Mesothelial cell of epicardium (in vitro differentiated cells): ENCODE data around the gene RILP. TPM values are rescaled to one million over a fixed set of nuclear protein-coding genes. Genes with fewer than 3 reads are reported as not detected.

Source experiments
- DNase-seq, 2 experiments: peaks; one replicate each; pipeline ENCODE4 v3.0.0; 2021; ENCODE audit warnings: low spot score in 2 of 2; ENCODE audit not compliant: unreplicated experiment in 2 of 2
- H3K27ac Mint-ChIP-seq: 2 replicates; pipeline ENCODE4 v1.8.0; 2021; ENCODE audit warnings: mixed read lengths
- H3K27me3 Mint-ChIP-seq: 2 replicates; pipeline ENCODE4 v1.8.0; 2021; ENCODE audit warnings: low read depth, mixed read lengths
- H3K36me3 Mint-ChIP-seq: 2 replicates; pipeline ENCODE4 v1.8.0; 2021; ENCODE audit warnings: mixed read lengths
- H3K4me1 Mint-ChIP-seq: 2 replicates; pipeline ENCODE4 v1.8.0; 2021; ENCODE audit warnings: mixed read lengths
- H3K4me3 Mint-ChIP-seq: 2 replicates; pipeline ENCODE4 v1.8.0; 2021; ENCODE audit warnings: mild to moderate bottlenecking, moderate library complexity, mixed read lengths
- H3K9me3 Mint-ChIP-seq: 2 replicates; pipeline ENCODE4 v1.8.0; 2021; ENCODE audit warnings: mixed read lengths
- total RNA-seq: library from RNA; stranded (reverse); gene quantifications from 3 replicates; pipeline ENCODE4 v1.2.1, GENCODE V29; 2021
- TF ChIP-seq, protein P1 (sequence below): fragments of 200-600 bp; sonication (generic); IDR thresholded peaks from one replicate; pipeline ENCODE4 v1.5.0; 2021; ENCODE audit warnings: antibody characterized with exemption; ENCODE audit not compliant: unreplicated experiment

The RILP gene
- total RNA-seq, 1 donor from 2014 or later: 3.8 TPM

DNA sequence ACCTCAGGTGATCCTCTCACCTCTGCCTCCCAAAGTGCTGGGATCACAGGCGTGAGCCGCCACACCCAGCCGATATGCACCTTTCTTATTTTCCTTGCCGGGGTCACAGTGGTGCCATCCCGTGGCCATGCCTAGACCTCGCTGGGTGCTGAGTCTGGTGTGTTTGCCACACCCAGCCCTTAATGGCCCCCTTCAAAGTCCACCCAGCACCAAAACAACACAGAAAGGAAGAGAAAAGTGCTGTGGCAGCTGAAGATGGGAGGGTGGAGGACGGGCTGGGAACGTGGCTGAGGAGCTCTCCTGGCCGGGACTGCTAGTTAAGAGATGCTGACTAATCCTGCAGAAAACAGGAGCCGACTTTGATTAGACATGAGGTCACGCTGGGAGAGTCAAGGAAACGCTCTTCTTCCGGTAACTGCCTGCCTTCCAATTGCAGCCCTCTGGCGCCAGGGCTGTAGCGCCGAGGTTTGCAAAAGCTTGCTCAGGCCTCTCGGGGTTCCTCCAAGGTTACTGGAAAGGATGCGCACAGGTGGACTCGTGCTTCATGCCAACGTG, 32.0 kb downstream of the RILP start:
- H3K27me3 Mint-ChIP-seq: no peaks in the 10 kb centered on the region

DNA sequence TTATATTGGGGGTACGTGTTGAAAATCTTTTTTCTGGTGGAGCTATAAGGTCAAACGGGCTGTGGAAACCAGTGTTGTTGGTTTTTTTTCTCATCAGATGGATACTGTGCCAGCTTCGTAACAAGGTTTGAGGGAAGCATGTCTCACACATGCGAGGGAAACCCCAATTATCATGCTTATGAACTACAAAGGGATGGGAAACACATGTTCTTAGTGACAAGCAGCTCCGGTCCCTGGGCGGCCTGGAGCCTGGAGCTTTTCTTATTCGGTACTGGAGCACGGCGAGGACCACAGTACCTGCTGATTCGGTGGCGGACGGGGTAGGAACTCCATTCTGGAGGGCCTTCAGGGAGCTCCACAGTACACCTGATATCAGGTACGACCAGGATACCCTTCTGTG, 33.6 kb downstream of the RILP start:
- Mint-ChIP-seq H3K4me1 (no peaks in the 10 kb centered on the region), H3K27me3 (no peaks in the 10 kb centered on the region), H3K27ac (no peak overlapping the region), H3K36me3 (no peaks in the 10 kb centered on the region), H3K4me3 (no peak overlapping the region), H3K9me3 (no peaks in the 10 kb centered on the region)
- TF ChIP-seq, protein P1, sequence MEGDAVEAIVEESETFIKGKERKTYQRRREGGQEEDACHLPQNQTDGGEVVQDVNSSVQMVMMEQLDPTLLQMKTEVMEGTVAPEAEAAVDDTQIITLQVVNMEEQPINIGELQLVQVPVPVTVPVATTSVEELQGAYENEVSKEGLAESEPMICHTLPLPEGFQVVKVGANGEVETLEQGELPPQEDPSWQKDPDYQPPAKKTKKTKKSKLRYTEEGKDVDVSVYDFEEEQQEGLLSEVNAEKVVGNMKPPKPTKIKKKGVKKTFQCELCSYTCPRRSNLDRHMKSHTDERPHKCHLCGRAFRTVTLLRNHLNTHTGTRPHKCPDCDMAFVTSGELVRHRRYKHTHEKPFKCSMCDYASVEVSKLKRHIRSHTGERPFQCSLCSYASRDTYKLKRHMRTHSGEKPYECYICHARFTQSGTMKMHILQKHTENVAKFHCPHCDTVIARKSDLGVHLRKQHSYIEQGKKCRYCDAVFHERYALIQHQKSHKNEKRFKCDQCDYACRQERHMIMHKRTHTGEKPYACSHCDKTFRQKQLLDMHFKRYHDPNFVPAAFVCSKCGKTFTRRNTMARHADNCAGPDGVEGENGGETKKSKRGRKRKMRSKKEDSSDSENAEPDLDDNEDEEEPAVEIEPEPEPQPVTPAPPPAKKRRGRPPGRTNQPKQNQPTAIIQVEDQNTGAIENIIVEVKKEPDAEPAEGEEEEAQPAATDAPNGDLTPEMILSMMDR: no peak
- no peak for DNase-seq

More for the DNA sequence above, 32.0 kb downstream of the RILP start:
- Mint-ChIP-seq H3K4me1 (no peaks in the 10 kb centered on the region), H3K27ac (no peak overlapping the region), H3K36me3 (no peaks in the 10 kb centered on the region), H3K4me3 (no peak overlapping the region), H3K9me3 (no peaks in the 10 kb centered on the region)
- no peak for DNase-seq
- TF ChIP-seq, protein P1: no peak

DNA sequence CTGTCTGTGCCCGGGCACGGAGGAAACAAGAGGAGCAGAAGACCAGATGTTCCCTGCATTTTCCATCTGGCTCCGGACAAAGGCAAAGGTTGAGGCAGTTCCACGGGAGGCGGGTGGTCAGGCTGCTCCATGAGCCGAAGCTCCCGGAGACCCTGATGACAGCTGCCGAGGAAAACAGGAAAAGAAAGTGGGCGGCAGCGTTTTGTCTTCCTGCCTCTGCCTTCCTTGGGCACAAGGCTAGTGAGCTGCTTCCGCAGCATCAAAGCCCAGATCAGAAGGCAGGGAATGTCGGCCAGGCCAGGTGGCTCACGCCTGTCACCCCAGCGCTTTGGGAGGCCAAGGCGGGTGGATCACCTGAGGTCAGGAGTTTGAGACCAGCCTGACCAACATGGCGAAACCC, 37.3 kb downstream of the RILP start:
- TF ChIP-seq, protein P1: no peak
- H3K36me3 Mint-ChIP-seq: no peaks in the 10 kb centered on the region
- no peaks in the 10 kb centered on the region for H3K27me3 Mint-ChIP-seq
- H3K4me1 Mint-ChIP-seq: no peaks in the 10 kb centered on the region
- H3K4me3 Mint-ChIP-seq: no peak overlapping the region
- DNase-seq: no peak
- no peaks in the 10 kb centered on the region for H3K9me3 Mint-ChIP-seq
- H3K27ac Mint-ChIP-seq: no peak overlapping the region

DNA sequence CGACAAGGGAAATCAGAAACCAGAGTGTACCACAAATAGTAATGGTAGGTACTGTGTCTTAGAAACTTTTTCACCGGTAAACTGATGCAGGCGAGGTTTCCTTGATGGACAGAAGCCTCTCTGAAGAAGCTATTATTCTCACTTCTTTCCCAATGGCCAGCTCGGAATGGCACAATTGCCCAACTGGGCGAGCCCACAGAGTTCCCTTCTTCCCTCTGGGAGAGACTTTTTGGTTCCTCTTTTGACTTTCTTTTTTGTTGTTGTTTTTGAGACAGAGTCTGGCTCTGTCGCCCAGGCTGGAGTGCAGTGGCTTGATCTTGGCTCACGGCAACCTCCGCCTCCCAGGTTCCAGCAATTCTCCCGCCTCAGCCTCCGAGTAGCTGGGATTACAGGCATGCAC, 38.0 kb downstream of the RILP start:
- Mint-ChIP-seq H3K27ac (no peak overlapping the region), H3K9me3 (no peaks in the 10 kb centered on the region), H3K36me3 (no peaks in the 10 kb centered on the region), H3K27me3 (no peaks in the 10 kb centered on the region), H3K4me3 (no peak overlapping the region), H3K4me1 (no peaks in the 10 kb centered on the region)
- no peak for DNase-seq
- TF ChIP-seq, protein P1: no peak

DNA sequence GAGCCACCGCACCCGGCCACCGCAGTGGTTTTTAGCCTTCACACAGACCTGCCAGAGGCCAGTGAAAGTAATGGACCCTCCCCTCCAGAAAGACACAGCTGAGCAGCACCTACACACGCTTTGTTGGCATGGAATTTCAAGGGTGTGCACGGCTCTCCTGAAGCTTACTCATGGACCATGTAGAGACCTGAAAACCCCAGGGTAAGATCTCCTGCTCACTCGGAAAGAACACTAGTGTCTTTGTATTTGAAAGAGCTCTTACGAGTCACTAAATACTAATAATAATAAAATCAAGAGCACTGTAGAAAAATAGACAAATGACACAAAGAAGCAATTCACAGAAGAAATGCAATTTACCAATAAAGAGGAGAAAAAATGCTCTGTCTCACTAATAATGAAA, 41.0 kb downstream of the RILP start:
- Mint-ChIP-seq H3K4me1 (peaks cover 3% of the 10 kb centered on the region), H3K4me3 (no peak overlapping the region), H3K27ac (no peak overlapping the region), H3K9me3 (no peaks in the 10 kb centered on the region), H3K27me3 (no peaks in the 10 kb centered on the region), H3K36me3 (no peaks in the 10 kb centered on the region)
- TF ChIP-seq, protein P1: no peak
- DNase-seq: no peak

DNA sequence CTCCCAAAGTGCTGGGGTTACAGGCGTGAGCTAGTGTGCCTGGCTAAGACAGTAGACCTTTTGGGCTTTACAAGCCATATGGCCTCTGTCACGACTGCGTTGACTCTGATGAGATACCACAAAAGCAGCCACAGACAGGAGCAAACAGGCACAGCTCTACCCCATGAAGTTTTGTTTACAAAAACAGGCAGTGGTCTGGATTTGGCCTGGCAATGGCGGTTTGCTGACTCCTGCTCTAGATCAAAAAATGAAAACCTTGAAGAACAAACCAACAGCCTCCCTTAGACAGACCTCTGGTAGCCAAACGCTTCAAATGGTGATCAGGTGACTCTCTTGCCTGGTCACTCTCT, 41.7 kb downstream of the RILP start:
- Mint-ChIP-seq H3K4me3 (no peak overlapping the region), H3K4me1 (peaks cover 3% of the 10 kb centered on the region), H3K36me3 (no peaks in the 10 kb centered on the region), H3K9me3 (no peaks in the 10 kb centered on the region), H3K27me3 (no peaks in the 10 kb centered on the region), H3K27ac (no peak overlapping the region)
- no peak for DNase-seq
- TF ChIP-seq, protein P1: no peak
